C4-2B (cell line): ENCODE measurements around the gene CYP2D6.

Experiments
- H3K27ac ChIP-seq: fragments of 450-650 bp; 2 replicates; pipeline ENCODE4 v1.5.1; 2017
- ZFX ChIP-seq: fragments of 450-650 bp; IDR thresholded peaks from 2 replicates; pipeline ENCODE4 v1.6.1; 2017
- TF ChIP-seq, protein P1 (sequence below): fragments of 450-650 bp; conservative IDR thresholded peaks from 2 replicates; pipeline ENCODE4 v1.5.1; 2017; ENCODE audit warnings: mild to moderate bottlenecking

The CYP2D6 gene

GRCh38 chr22:42172773-42173172 lies 42.2 kb upstream of the CYP2D6 start:
- TF ChIP-seq, protein P1, sequence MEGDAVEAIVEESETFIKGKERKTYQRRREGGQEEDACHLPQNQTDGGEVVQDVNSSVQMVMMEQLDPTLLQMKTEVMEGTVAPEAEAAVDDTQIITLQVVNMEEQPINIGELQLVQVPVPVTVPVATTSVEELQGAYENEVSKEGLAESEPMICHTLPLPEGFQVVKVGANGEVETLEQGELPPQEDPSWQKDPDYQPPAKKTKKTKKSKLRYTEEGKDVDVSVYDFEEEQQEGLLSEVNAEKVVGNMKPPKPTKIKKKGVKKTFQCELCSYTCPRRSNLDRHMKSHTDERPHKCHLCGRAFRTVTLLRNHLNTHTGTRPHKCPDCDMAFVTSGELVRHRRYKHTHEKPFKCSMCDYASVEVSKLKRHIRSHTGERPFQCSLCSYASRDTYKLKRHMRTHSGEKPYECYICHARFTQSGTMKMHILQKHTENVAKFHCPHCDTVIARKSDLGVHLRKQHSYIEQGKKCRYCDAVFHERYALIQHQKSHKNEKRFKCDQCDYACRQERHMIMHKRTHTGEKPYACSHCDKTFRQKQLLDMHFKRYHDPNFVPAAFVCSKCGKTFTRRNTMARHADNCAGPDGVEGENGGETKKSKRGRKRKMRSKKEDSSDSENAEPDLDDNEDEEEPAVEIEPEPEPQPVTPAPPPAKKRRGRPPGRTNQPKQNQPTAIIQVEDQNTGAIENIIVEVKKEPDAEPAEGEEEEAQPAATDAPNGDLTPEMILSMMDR, result no peak
- no peak for TF ChIP-seq ZFX
- H3K27ac ChIP-seq, result no peak overlapping the region

DNA sequence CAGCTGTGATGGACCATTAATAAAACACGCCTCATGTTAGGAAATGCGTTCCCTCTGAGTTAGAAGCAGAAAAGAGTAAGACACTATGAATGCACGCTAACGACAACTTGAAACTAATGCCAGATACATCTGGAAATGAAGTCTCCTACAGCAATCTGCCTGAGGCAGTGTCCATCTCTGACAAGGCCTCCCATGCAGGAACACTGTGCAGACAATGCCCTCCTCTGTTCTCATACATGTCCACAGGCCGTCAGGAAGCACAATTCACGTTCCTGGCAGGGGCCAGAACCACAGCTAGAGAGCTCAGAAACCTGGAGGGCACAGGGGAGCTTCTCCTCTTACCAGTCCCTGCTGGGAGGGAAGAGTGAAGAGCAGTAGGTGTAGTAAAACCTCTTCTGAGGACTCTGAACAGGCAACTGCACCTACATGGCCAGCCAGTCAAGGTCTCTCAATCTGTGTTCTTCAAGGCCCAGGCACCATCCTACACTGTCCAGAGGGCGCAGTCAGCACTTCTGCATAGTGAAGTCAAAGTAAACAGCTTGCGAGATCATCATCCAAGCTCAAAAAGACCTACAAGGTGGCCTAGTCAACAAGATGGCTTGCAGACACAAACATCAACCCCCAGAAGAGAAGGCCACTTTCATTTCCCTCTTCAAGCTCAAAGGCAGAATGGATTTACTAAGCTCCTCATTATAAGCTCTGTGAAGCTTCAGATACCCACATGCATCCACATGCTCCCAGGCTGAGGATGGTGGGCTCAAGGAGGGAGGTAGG lies 41.5 kb upstream of the CYP2D6 start:
- no peak overlapping the region for H3K27ac ChIP-seq
- TF ChIP-seq, protein P1, result no peak
- TF ChIP-seq ZFX, result no peak

GRCh38 chr22:42171417-42171816 lies 40.8 kb upstream of the CYP2D6 start:
- TF ChIP-seq ZFX, result no peak
- TF ChIP-seq, protein P1, result no peak

GRCh38 chr22:42170946-42171345 lies 40.3 kb upstream of the CYP2D6 start:
- TF ChIP-seq, protein P1, result no peak
- no peak for TF ChIP-seq ZFX
- H3K27ac ChIP-seq, result no peak overlapping the region

More at GRCh38 chr22:42171417-42171816, 40.8 kb upstream of the CYP2D6 start:
- no peak overlapping the region for H3K27ac ChIP-seq

DNA sequence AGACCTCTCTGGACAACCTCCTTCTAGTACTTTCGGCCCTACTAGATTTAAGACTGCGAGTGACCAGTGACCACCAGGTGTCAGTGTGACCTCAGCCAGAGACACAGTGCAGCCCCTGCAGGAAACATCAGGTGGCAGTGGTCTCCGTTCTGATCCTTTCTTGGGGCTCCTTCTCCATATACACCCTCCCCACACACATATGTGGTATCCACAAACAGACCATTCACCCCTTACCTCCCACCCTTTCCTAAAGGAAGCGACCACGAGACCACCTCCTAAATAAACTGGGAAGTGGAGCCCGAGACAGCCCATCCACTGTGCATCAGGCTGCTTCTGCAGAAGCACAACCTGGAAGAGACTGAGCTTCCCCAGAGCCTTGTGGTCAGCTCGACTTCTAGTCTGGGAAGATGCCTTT lies 38.5 kb upstream of the CYP2D6 start:
- H3K27ac ChIP-seq, result no peak overlapping the region
- TF ChIP-seq ZFX, result no peak
- TF ChIP-seq, protein P1, result peak; percentile 96

DNA sequence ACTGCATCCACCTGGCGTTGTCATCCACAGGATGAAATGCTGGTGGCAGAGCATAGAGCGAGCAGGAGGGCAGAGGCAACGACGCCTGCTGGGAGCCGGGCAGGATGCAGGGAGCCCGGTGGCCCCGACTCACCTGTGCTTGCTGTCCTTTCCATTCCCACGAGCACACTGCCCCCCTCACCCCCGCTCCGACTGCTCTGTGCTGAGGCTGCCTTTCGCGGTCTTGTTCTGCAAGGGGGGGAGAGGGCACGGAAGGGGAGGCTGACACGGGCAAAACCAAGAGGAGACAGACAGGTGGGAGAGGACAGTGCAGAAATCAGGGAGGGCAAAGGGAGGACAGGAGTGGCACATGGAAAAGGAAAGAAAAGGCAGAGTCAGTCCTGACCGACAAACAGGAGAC lies 37.9 kb upstream of the CYP2D6 start:
- no peak overlapping the region for H3K27ac ChIP-seq
- TF ChIP-seq ZFX, result no peak
- TF ChIP-seq, protein P1, result no peak

DNA sequence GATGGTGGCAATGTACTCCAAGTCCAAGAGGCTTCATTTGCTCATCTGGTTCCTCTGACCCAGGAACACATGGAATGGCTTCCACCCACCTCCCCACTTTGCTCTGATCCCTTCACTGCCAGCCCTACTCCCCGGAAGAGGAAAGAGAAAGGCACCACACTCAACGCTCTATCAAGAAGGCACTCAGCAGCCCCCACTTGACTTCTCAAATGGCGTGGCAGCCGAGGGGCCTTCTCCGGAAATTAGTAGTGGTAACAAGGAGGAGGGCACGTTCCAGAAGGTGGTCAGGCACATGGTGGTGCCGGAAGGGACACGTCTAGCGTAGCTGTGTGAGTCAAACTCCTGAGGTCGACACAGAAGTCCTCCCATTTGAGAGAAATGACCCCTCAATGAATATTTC lies 36.5 kb upstream of the CYP2D6 start:
- TF ChIP-seq, protein P1, result no peak
- no peak for TF ChIP-seq ZFX
- no peak overlapping the region for H3K27ac ChIP-seq
